Hematopoietic multipotent progenitor cell (in vitro differentiated cells): Measurements from ENCODE around the gene CAMK2N2. TPM values are rescaled to one million over a fixed set of nuclear protein-coding genes. Genes with fewer than 3 reads are reported as not detected.

Source experiments
- DNase-seq, 3 donors: peaks; one replicate each; pipeline ENCODE4 v3.0.0-alpha.2; 2011 to 2015; ENCODE audit warnings: low read depth in 2 of 3, low spot score in 2 of 3
- small RNA-seq: library from RNA; depleted of rRNA; stranded (forward); fragments of <200 nt; gene quantifications from one replicate; pipeline ENCODE3, GENCODE V24; 2012
- total RNA-seq: library from RNA; depleted of rRNA; stranded (reverse); fragments of >200 nt; gene quantifications from one replicate; pipeline ENCODE4 v1.2.3, GENCODE V29; 2012

The CAMK2N2 gene
- total RNA-seq, 1 donor, result not detected

DNA sequence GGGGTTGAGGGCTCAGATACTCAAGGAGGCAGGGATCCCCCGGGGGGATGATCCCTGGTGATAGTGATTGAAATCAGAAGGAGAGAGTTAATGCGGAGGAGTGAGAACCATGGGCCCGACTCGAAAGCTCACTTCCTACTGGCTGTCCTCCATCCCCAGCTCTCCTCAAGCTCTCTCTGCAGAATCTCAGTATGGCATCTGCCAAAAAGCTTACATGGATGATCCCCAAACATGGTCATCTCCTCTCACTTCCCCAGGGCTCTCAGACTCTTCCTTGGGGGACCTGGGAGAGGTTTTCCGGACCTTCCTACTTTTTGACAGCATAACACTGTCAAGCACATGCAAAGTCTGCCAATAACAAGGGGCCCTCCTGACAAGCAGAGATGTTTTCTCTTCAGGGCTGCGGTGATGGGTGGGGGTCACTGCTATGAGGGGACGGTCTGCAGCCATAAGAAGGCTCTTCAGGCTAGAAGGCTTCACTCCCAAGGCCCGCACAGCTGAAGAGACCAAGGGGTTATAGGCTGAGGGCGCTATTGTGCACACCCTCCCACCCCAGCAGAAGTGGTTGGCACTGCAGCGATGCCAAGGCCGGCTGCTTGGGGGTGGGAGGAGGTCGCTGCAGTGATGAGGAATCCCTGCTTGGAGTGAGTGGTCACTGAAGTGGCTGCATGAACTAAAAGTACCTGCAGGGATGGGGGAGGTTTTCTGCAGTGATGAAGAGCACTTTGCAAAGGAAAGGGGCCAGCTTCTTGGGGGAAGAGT is 32.8 kb downstream of the CAMK2N2 start:
- no peak for DNase-seq

DNA sequence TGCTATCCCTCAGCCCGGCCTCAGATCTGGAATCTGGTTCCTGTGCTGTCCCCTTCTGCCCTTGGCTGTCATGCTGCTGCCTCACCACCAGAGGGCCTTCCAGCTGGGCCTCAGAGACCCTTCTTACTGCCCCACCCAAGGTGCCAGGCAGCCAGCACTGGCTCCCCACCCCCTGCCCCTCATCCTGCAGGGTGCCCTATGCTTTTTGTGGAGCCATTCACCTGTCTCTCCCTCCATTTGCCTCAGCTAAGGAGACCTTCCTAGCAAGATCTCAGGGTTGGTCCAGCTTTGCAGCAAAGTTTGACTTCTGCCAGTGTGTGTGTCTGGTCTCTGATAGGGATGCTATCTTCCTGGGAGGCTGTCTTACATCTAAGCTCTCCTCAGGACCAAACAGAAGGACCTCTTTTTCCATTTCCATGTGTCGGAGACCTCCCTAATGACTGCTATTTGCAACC is 33.8 kb downstream of the CAMK2N2 start:
- DNase-seq, result peak in 2 of 3 donors; percentile 37 to 62

DNA sequence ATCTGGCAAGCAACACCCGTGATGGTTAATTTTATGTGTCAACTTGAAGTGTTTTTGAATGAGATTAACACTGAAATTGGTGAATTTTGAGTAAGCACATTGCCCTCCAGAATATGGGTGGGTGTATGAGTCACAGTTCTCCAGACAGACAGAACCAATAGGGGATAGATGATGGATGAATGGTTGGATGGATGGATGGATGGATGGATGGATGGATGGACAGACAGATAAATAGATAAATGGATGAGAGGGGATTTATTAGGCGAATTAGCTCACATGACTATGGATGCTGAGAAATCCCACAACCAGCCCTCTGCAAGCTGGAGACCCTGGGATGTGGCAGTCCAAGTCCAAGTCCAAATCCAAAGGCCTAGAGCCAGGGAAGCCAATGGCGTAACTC is 37.4 kb downstream of the CAMK2N2 start:
- DNase-seq, result no peak

DNA sequence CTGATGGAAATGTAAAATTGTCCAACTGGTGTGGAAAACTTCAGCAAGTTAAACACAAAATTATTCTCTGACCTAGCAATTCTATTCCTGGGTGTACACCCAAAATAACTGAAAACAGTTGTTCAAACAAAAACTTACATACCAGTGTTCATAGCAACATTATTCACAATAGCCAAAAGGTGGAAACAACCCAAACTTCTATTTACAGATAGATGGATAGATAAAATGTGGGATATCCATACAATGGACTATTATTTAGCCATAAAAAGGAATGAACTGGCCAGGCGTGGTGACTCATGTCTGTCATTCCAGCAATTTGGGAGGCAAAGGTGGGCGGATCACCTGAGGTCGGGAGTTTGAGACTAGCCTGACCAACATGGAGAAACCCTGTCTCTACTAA is 38.8 kb downstream of the CAMK2N2 start:
- no peak for DNase-seq

DNA sequence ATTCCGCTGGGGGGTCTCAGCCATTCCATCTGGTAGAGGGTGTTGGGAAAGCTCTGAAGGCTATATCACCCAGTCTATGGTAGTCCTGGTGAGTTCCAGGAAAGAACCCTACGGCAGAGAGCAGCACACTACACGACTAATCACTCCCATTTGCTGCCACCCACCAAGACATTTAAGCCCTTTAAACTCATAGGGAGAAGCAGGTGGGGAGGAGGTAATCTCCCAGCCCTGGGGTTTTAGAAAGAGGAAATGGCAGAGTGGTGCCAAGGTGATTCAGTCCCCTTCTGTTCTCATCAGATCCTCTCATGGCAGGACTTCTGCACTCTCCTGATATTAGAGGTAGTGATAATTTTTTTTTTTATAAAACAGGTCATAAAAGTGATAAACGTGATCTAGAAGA is 42.5 kb downstream of the CAMK2N2 start:
- no peak for DNase-seq

DNA sequence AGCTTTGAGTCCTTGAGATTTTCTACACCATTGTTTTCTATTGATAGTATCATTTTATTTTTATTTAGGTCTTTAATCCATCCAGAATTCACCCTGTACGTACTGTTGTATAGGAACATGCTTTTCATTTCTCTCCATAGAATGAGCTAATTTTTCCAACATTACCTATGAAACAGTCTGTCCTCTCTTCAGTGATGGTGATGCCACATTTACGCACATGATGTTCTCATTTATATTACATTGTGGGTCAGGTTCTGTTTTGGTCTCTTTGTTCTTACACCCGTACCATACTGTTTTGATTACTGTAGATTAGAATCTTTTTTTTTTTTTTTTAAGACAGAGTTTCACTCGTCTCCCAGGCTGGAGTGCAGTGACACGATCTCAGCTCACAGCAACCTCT is 49.6 kb downstream of the CAMK2N2 start:
- no peak for DNase-seq

DNA sequence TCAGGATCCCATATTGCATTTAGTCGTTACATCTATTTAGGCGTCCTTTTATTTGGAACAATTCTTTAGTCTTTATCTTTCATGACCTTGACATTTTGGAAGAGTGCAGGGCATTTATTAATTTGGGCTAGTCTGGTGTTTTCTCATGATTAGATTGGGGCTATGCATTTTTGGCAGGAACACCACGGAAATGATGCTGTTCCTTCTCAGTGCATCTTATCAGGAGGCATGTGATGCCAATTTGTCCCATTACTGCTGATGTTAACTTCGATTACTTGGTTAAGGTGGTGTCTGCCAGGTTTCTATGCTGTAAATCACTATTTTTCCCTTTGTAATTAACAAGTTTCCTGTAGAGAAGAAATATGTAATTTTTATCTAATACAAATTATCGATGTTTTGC is 50.1 kb downstream of the CAMK2N2 start:
- no peak for DNase-seq

Small RNA genes lying within 50 kb of the gene (small RNA-seq; reads per million reads assigned to genes)
- not detected for gene MIR1224

Other genes starting within 250 kb of the CAMK2N2 start
- gene ABCC5, start 243.7 kb downstream of the CAMK2N2 start, total RNA-seq, result 18.3 TPM
- not detected for gene HTR3D, start 229.8 kb downstream of the CAMK2N2 start, total RNA-seq
- gene HTR3C, start 208.5 kb downstream of the CAMK2N2 start, total RNA-seq, result not detected
- gene HTR3E, start 164.5 kb downstream of the CAMK2N2 start, total RNA-seq, result not detected
- gene EIF2B5, start 126.2 kb downstream of the CAMK2N2 start, total RNA-seq, result 60.3 TPM
- gene DVL3, start 106.2 kb downstream of the CAMK2N2 start, total RNA-seq, result 38.0 TPM
- 290 TPM for gene AP2M1, start 86.7 kb downstream of the CAMK2N2 start, total RNA-seq
- gene ABCF3, start 75.4 kb downstream of the CAMK2N2 start, total RNA-seq, result 53.9 TPM
- under 0.01 TPM for gene VWA5B2, start 32.0 kb downstream of the CAMK2N2 start, total RNA-seq
- gene ALG3, start 12.6 kb downstream of the CAMK2N2 start, total RNA-seq, result 54.7 TPM
- gene EEF1AKMT4, start 11.9 kb downstream of the CAMK2N2 start, total RNA-seq, result 9.7 TPM
- not detected for gene ECE2, start 14.5 kb upstream of the CAMK2N2 start, total RNA-seq
- gene PSMD2, start 37.7 kb upstream of the CAMK2N2 start, total RNA-seq, result 259 TPM
- gene EIF4G1, start 53.1 kb upstream of the CAMK2N2 start, total RNA-seq, result 184 TPM
- gene FAM131A, start 76.0 kb upstream of the CAMK2N2 start, total RNA-seq, result 17.0 TPM
- 3.5 TPM for gene CLCN2, start 100.1 kb upstream of the CAMK2N2 start, total RNA-seq
- 46.9 TPM for gene POLR2H, start 100.2 kb upstream of the CAMK2N2 start, total RNA-seq
- gene THPO, start 116.7 kb upstream of the CAMK2N2 start, total RNA-seq, result not detected
- gene CHRD, start 118.5 kb upstream of the CAMK2N2 start, total RNA-seq, result under 0.01 TPM